Measurements from ENCODE around the gene CC2D2B.

The CC2D2B gene

DNA sequence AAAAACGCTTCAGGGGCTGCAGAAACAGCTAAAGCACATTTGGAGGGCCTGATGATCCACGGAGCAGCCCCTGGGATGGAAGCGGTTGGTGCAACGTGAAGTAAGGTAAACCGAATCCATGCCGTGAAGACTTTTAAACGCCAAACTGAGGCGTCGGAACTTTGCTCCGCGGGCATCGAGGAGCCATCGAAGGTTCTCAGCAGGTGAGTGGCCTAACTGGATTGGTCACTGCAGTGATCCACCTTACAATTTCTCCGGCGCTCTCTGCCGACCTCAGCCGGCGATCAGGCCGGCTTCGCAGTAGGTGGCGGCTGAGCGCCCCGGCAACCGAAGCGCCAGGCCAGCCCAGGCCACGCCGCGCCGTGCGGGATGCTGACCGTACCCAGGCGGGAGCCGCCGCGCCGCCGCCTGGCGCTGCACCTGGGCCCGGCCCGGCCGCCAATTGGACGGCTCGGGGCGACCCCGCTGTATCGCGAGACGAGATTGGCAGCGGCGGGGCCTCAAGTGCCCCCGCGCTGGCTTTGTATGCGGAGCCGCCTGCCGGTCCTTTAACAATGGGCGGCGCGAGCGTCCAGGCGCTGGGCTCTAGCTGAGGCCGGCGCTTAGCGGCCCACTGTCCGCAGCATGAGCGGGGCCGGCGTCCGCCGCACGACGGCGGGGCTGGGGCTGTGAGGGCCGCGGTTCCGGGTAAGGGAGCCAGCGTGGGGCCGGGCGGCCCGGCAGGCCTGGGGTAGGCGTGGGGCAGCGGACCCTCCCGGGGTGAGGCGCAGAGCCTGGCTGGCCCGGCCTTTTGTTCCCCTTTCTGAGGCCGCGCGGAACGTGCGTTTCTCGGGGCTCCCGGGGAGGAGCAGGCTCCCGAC lies 135.5 kb downstream of the CC2D2B start, which contains the start of gene CCNJ:
Gene CCNJ, plus strand, starts transcription at position 551 of the 860 bp plus-strand sequence. CDS start 811 bp downstream, outside the sequence.
- TF ChIP-seq EGR1 (IDR thresholded peaks at IDR 0.05) (no peak), YY1 (IDR thresholded peaks at IDR 0.05; ENCODE audit: low read depth) (peak; percentile 80), TCF12 (IDR thresholded peaks at IDR 0.05; ENCODE audit: low read depth) (peak; percentile 12; the same call in 1 of the 2 replicates), TEAD4 (IDR thresholded peaks at IDR 0.05) (peak; percentile 25; the same call in 1 of the 2 replicates), CREB1 (IDR thresholded peaks at IDR 0.05; ENCODE audit: low read depth) (no peak), TAF1 (IDR thresholded peaks at IDR 0.05; ENCODE audit: low read depth) (peak; percentile 72; the same call in 1 of the 2 replicates)
- TF ChIP-seq, protein P1, sequence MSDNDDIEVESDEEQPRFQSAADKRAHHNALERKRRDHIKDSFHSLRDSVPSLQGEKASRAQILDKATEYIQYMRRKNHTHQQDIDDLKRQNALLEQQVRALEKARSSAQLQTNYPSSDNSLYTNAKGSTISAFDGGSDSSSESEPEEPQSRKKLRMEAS (IDR thresholded peaks at IDR 0.05) = peak; percentile 99
- TF ChIP-seq, protein P2, sequence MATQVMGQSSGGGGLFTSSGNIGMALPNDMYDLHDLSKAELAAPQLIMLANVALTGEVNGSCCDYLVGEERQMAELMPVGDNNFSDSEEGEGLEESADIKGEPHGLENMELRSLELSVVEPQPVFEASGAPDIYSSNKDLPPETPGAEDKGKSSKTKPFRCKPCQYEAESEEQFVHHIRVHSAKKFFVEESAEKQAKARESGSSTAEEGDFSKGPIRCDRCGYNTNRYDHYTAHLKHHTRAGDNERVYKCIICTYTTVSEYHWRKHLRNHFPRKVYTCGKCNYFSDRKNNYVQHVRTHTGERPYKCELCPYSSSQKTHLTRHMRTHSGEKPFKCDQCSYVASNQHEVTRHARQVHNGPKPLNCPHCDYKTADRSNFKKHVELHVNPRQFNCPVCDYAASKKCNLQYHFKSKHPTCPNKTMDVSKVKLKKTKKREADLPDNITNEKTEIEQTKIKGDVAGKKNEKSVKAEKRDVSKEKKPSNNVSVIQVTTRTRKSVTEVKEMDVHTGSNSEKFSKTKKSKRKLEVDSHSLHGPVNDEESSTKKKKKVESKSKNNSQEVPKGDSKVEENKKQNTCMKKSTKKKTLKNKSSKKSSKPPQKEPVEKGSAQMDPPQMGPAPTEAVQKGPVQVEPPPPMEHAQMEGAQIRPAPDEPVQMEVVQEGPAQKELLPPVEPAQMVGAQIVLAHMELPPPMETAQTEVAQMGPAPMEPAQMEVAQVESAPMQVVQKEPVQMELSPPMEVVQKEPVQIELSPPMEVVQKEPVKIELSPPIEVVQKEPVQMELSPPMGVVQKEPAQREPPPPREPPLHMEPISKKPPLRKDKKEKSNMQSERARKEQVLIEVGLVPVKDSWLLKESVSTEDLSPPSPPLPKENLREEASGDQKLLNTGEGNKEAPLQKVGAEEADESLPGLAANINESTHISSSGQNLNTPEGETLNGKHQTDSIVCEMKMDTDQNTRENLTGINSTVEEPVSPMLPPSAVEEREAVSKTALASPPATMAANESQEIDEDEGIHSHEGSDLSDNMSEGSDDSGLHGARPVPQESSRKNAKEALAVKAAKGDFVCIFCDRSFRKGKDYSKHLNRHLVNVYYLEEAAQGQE (IDR thresholded peaks at IDR 0.05; ENCODE audit: low read depth) = 0 out of 2 replicates have a peak, but pooled peaks have one; percentile 12

GRCh38 chr10:96043893-96044715 lies 136.3 kb downstream of the CC2D2B start:
- no peak for TF ChIP-seq TAF1 (IDR thresholded peaks at IDR 0.05; ENCODE audit: low read depth)
- no peak; the same call in 1 of the 2 replicates for TF ChIP-seq TCF12 (IDR thresholded peaks at IDR 0.05; ENCODE audit: low read depth)
- TF ChIP-seq, protein P1 (IDR thresholded peaks at IDR 0.05) = peak; percentile 19; the same call in 1 of the 2 replicates
- no peak for TF ChIP-seq EP300 (IDR thresholded peaks at IDR 0.05; ENCODE audit: borderline replicate concordance)
- TF ChIP-seq ZBTB7A (IDR thresholded peaks at IDR 0.05; ENCODE audit: low read depth) = peak; percentile 99
- TF ChIP-seq EGR1 (IDR thresholded peaks at IDR 0.05) = 0 out of 2 replicates have a peak, but pooled peaks have one; percentile 29
- TF ChIP-seq, protein P2 (IDR thresholded peaks at IDR 0.05; ENCODE audit: low read depth) = no peak
- TF ChIP-seq TEAD4 (IDR thresholded peaks at IDR 0.05) = no peak

DNA sequence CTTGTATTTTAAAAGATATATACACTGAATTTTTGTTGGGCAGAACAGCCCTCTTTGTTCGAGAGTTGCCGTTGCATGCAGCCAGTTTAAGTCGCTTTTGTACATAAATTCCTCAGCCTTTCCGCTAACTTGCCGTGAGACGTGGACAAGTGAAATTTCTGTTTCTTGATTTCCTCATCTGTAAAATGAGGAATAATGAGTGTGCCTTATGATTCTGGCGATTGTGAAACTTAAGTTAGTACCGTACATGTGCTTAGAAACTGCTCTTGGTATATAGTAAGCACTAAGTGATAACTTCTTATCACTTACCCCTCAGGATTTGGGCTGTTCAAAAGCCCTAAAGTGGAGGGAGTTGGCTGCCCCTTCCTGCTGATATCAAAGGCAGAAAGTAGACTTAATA lies 137.0 kb downstream of the CC2D2B start:
- TF ChIP-seq TEAD4 (IDR thresholded peaks at IDR 0.05) (no peak), ZBTB7A (IDR thresholded peaks at IDR 0.05; ENCODE audit: low read depth) (no peak), EGR1 (IDR thresholded peaks at IDR 0.05) (no peak), EP300 (IDR thresholded peaks at IDR 0.05; ENCODE audit: borderline replicate concordance) (no peak), CREB1 (IDR thresholded peaks at IDR 0.05; ENCODE audit: low read depth) (no peak), YY1 (IDR thresholded peaks at IDR 0.05; ENCODE audit: low read depth) (no peak), NFIC (IDR thresholded peaks at IDR 0.05) (no peak), FOXM1 (IDR thresholded peaks at IDR 0.05; ENCODE audit: borderline replicate concordance, low read depth) (no peak), CEBPB (IDR thresholded peaks at IDR 0.05) (no peak), TAF1 (IDR thresholded peaks at IDR 0.05; ENCODE audit: low read depth) (no peak), RAD21 (IDR thresholded peaks at IDR 0.05; ENCODE audit: low read depth) (no peak), TCF12 (IDR thresholded peaks at IDR 0.05; ENCODE audit: low read depth) (no peak)
- TF ChIP-seq, protein P3, sequence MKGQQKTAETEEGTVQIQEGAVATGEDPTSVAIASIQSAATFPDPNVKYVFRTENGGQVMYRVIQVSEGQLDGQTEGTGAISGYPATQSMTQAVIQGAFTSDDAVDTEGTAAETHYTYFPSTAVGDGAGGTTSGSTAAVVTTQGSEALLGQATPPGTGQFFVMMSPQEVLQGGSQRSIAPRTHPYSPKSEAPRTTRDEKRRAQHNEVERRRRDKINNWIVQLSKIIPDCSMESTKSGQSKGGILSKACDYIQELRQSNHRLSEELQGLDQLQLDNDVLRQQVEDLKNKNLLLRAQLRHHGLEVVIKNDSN (IDR thresholded peaks at IDR 0.05) = no peak
- TF ChIP-seq, protein P2 (IDR thresholded peaks at IDR 0.05; ENCODE audit: low read depth) = no peak
- TF ChIP-seq, protein P1 (IDR thresholded peaks at IDR 0.05) = no peak
